Right atrium auricular region (tissue), 2 donors: ENCODE results near the gene KCNQ1. TPM values are rescaled to one million over a fixed set of nuclear protein-coding genes. Genes with fewer than 3 reads are reported as not detected.

Source experiments
- DNase-seq: peaks from one replicate; pipeline ENCODE4 v3.0.0-alpha.2; 2019; ENCODE audit warnings: low spot score
- H3K27ac ChIP-seq, 2 donors: fragments of 200-600 bp; sonication (generic); 1 replicate in 1 of 2; 2 replicates in 1 of 2; pipeline ENCODE4 v1.5.1; 2016 to 2019
- H3K27me3 ChIP-seq, 2 donors: fragments of 200-600 bp; sonication (generic); one replicate each; pipeline versions ENCODE4 v1.5.1 to v1.6.0; 2017 to 2019
- H3K36me3 ChIP-seq: fragments of 200-600 bp; sonication (generic); one replicate; pipeline ENCODE4 v1.5.1; 2016
- H3K4me1 ChIP-seq, 2 donors: fragments of 200-600 bp; sonication (generic); one replicate each; pipeline versions ENCODE4 v1.5.1 to v1.6.0; 2017 to 2019
- H3K4me3 ChIP-seq, 2 donors: fragments of 200-600 bp; sonication (generic); 1 replicate in 1 of 2; 2 replicates in 1 of 2; pipeline ENCODE4 v1.5.1; 2017 to 2019; ENCODE audit warnings: mild to moderate bottlenecking in 1 of 2, moderate library complexity in 1 of 2
- H3K9me3 ChIP-seq, 2 donors: fragments of 200-600 bp; sonication (generic); one replicate each; pipeline ENCODE4 v1.5.1; 2019
- total RNA-seq, 2 donors: library from RNA; depleted of rRNA; stranded (reverse); fragments of >200 nt; gene quantifications; one replicate each; pipeline ENCODE4 v1.1.0, GENCODE V29; 2016
- TF ChIP-seq, protein P1 (sequence below), 2 donors: fragments of 200-600 bp; sonication (generic); IDR thresholded peaks; one replicate each; pipeline ENCODE4 v1.5.1; 2019; ENCODE audit warnings: antibody characterized with exemption in 2 of 2

The KCNQ1 gene
- total RNA-seq, 2 donors from 2014 or later: 12.7 to 25.1 TPM

DNA sequence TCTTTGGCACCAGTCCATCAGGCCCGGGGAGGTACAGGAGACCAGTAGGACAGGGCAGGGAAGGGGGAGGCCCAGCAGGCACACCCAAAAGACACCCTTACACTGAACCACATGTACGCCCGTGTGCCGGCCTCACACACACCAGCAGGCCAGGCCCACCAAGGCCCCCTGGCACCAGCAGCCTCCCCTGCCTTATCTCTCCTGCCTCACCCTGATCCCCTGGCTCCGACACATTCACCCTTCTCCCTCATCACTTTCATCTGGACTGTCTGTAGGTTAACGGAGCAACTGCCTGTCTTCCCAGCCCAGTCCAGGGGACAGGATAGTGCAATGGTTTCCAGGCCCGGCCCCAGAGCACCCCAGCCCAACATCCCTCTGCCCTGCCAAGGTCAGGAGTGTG is 435.8 kb downstream of the KCNQ1 start:
- no peak overlapping the region for H3K4me3 ChIP-seq
- no peaks in the 10 kb centered on the region for H3K9me3 ChIP-seq
- peaks cover 4% of the 10 kb centered on the region for H3K36me3 ChIP-seq
- DNase-seq: no peak
- no peak overlapping the region for H3K27ac ChIP-seq
- TF ChIP-seq, protein P1, sequence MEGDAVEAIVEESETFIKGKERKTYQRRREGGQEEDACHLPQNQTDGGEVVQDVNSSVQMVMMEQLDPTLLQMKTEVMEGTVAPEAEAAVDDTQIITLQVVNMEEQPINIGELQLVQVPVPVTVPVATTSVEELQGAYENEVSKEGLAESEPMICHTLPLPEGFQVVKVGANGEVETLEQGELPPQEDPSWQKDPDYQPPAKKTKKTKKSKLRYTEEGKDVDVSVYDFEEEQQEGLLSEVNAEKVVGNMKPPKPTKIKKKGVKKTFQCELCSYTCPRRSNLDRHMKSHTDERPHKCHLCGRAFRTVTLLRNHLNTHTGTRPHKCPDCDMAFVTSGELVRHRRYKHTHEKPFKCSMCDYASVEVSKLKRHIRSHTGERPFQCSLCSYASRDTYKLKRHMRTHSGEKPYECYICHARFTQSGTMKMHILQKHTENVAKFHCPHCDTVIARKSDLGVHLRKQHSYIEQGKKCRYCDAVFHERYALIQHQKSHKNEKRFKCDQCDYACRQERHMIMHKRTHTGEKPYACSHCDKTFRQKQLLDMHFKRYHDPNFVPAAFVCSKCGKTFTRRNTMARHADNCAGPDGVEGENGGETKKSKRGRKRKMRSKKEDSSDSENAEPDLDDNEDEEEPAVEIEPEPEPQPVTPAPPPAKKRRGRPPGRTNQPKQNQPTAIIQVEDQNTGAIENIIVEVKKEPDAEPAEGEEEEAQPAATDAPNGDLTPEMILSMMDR (IDR thresholded peaks at IDR 0.05): no peak
- no peaks in the 10 kb centered on the region for H3K27me3 ChIP-seq
- peaks cover 0 to 16% of the 10 kb centered on the region in 2 donors for H3K4me1 ChIP-seq

DNA sequence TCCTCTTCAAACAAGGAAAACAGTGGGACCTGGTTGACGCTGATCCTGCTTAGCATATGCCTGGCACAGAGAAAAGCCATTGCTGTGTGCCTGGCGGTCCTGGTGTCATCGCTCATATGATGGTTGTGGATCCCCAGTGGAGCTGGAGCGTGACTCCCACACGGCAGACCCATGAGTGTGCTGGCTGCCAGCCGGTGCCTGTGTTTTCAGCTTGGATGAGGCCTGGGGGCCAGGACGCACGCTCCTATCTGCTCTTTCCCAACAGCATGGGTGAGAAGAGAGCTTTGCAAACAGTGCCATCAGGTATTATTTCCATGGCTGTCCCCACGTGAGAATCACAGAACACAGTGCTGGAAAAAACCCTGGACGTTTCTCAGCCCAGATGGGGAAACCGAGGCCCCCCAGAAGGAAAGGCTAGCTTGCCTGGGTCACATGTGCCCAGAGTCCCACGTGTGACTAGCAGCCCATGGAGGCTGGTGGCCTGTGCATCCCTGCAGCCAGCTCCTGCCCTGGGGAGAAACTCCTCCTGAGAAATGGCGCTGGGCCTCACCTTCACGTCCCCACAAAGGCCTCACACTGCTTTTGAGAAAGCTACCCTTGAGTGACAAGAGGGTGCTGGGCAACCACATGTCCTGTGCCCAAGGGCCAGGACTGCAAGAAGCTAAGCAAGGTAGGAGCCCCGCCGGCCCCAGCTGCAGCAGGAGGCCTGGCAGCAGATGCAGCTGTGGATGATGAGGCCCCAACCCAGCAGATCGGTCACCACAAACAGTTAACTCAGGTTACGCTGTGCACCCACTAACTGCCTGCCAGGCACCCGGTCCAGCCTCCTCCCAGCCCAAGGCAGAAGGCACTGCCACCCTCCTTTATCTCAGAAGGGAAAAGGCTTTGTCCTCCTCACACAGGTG is 436.5 kb downstream of the KCNQ1 start:
- Histone ChIP-seq H3K9me3 (no peaks in the 10 kb centered on the region), H3K27me3 (no peaks in the 10 kb centered on the region), H3K4me1 (peaks cover 0 to 19% of the 10 kb centered on the region in 2 donors), H3K4me3 (no peak overlapping the region), H3K36me3 (peaks cover 4% of the 10 kb centered on the region), H3K27ac (no peak overlapping the region)
- TF ChIP-seq, protein P1 (IDR thresholded peaks at IDR 0.05): no peak
- DNase-seq: no peak

DNA sequence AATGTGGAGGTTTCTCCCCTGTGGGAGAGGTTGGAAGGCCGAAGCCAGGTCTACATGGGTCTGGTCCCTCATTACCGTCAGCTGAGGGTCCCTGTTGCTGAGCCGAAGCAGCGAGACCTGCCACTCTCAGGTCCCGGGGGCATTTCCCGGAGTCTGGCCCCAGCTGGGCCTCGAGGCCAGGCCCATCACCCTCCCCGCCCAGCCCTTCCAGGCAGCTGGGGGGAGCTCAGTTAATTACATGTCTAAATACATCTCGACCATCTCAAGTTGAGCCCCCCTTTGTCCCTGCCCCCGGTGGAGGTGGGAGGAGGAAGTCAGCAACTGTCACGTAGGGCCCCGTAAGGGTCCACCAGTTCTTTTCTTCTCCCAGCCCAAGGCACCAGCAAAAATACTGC is 437.2 kb downstream of the KCNQ1 start:
- no peak for DNase-seq
- Histone ChIP-seq H3K27ac (no peak overlapping the region), H3K4me3 (no peak overlapping the region)

DNA sequence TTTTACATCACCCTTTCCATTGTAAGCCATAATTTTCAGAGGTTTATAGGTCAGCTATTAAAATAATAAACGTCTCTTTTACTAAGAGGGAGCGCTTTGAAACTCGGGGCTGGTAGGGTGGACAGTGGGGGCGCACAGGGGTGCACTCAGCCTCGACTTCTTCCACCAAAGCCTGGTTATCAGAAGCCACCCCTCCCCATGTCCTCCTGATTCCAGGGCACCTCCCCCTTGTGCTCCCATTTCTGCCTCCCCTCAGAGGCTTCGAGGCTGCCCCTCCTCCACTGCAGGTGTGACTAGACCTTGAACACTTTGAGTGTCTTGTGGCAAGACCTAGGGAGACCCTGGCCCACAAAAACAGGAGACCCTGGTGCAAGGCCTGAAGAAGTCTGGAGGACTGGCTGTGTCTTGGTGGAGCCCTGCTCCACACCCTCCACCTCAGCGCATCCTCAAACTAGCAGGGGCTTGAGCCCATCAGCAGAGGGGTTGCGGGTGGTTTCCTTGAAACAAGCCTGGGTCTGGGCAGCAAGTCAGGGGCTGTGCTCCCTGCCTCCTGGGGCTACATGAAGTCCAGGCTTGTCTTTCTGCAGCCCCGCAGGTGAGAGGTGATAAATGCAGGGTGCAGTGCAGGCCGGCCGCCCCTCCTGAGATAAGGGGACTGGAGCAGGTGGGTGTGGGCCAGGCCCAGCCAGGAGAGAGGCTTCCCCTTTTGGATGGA is 437.7 kb downstream of the KCNQ1 start:
- H3K4me3 ChIP-seq: peak overlapping the region in 1 of 2 donors; percentile 86
- peaks cover 4% of the 10 kb centered on the region for H3K36me3 ChIP-seq
- no peak overlapping the region for H3K27ac ChIP-seq
- TF ChIP-seq, protein P1 (IDR thresholded peaks at IDR 0.05): no peak
- H3K4me1 ChIP-seq: peaks cover 0 to 24% of the 10 kb centered on the region in 2 donors
- no peaks in the 10 kb centered on the region for H3K9me3 ChIP-seq
- H3K27me3 ChIP-seq: no peaks in the 10 kb centered on the region
- DNase-seq: no peak

More for the DNA sequence above, 437.2 kb downstream of the KCNQ1 start:
- H3K4me1 ChIP-seq: peaks cover 0 to 24% of the 10 kb centered on the region in 2 donors
- H3K27me3 ChIP-seq: no peaks in the 10 kb centered on the region
- peaks cover 4% of the 10 kb centered on the region for H3K36me3 ChIP-seq
- TF ChIP-seq, protein P1 (IDR thresholded peaks at IDR 0.05): no peak
- no peaks in the 10 kb centered on the region for H3K9me3 ChIP-seq

DNA sequence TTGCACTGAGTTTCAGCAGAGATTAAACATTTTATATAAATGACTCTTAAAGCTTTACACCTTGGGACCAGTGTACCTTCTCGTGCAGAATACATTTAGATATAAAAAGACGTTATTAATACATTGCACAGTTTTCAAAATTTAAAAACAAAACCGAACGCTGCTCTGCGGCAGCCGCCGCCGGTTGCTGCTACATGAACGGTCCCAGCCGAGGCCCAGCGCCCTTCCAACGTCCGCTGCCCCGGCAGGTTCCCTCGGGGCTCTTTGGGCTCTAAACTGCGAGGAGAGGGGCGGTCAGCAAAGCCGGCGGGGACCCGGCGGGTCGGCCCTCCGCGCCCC is 438.8 kb downstream of the KCNQ1 start:
- no peaks in the 10 kb centered on the region for H3K27me3 ChIP-seq

More for the DNA sequence above, 438.8 kb downstream of the KCNQ1 start:
- H3K27ac ChIP-seq: peak overlapping the region; percentile 85 to 87
- peaks cover 4% of the 10 kb centered on the region for H3K36me3 ChIP-seq
- peaks cover 0 to 34% of the 10 kb centered on the region in 2 donors for H3K4me1 ChIP-seq
- DNase-seq: no peak
- peak overlapping the region; percentile 84 to 86 for H3K4me3 ChIP-seq
- H3K9me3 ChIP-seq: no peaks in the 10 kb centered on the region
- TF ChIP-seq, protein P1 (IDR thresholded peaks at IDR 0.05): no peak
